HT1080 (cell line): ENCODE results near the gene FDX2. TPM values are rescaled to one million over a fixed set of nuclear protein-coding genes. Genes with fewer than 3 reads are reported as not detected.
A peak's percentile ranks its signal among the peaks of the same experiment; 100 is the strongest.

Experiments used
- DNase-seq: peaks from one replicate; pipeline ENCODE4 v3.0.0-alpha.2; 2015; ENCODE audit warnings: low read depth
- total RNA-seq: library from RNA; depleted of rRNA; stranded (reverse); fragments of >200 nt; shearing (Covaris generic); gene quantifications from 2 replicates; pipeline ENCODE4 v1.2.3, GENCODE V29; 2014

Gene FDX2
- total RNA-seq, 1 experiment from 2014 or later: 31.5 TPM

- no peak for DNase-seq
Observed at GRCh38 chr19:10333758-10334587, 18.2 kb upstream of the FDX2 start.

- DNase-seq: peak; percentile 90
Observed at GRCh38 chr19:10332965-10333757, 17.3 kb upstream of the FDX2 start, which contains the start of gene RAVER1. TSS of gene RAVER1 (minus strand) at chr19:10333529. CDS start at chr19:10333507, 22 bp downstream.

- DNase-seq: no peak
Observed at GRCh38 chr19:10332158-10332964, 16.5 kb upstream of the FDX2 start.

DNA sequence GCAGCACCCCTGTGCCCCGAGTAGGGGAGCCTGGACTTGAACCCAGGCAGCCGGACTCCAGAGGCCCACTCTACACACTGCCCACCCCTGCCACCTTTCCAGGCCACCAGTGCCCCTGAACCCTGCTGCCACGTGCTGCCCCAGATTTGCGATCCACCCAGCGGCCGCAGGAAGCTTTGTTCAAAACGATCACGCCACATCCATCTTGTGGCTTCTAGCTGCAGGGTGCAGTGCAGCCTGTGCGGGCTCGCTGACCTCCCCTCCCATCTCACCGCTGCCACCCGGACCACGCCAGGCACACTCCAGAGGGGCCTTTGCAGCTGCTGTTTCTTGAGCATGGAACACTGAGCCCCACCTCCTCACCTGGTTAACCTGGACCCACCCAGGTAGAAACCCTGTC is 13.7 kb upstream of the FDX2 start:
- no peak for DNase-seq

- no peak for DNase-seq
Observed at GRCh38 chr19:10328558-10329429, 13.0 kb upstream of the FDX2 start.

- no peak for DNase-seq
Observed at GRCh38 chr19:10327793-10328192, 12.0 kb upstream of the FDX2 start.

DNA sequence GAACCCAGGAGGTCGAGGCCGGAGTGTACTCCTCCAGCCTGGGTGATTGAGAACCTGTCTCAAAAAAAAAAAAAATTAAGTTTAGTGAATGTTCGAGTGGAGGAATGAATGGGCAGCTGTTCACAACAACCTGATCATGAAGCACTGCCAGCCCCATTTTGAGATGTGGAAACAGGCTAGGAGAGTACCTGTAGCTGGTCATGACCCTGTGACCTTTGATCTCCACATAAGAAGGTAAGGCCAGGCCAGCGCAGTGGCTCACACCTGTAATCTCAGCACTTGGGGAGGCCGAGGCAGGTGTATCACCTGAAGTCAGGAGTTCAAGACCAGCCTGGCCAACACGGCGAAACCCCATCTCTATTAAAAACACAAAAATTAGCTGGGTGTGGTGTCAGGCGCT is 9.9 kb upstream of the FDX2 start:
- no peak for DNase-seq

DNA sequence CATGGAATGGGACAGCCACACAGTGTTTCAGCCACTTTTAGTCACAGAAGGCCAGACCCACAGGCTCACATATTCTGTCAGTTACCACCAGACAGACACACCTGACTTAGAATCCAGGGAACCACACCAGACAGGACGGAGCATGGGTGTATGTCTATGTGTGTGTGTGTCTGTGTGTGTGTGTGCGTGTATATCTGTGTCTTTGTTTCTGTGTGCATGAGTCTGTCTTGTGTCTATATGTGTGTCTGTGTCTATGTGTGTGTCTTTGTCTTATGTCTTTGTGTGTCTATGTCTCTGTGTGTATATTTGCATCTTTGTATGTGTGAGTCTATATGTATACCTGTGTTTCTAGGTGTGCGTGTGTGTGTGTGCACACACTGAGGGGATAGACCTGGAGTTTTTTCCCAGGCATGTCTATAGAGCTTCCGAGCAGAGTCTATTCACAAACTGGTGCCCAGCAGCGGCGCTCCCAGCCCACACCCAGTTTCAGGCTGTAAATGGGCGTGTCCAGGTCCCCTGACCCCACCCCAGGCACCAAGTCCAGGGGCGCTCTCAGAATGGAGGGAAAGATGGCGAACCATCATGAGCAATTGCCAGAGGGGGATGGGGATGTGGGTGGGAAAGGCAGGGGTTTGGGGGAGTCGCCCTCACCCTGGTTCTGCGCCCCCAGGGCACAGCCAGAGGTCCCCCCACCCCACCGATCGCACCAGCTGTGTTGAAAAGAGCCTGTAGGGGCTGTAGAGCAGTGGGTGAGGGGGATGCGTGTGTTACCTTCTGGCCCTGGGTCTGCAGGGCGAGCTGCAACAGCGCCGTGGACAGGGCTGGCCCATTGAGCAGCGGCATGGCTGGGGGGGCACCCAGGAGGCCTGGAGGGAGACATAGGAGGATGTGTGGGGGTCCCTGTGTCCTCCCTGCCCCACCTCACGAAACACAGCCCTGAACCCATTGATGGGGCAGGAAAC is 6.3 kb upstream of the FDX2 start:
- no peak for DNase-seq

DNA sequence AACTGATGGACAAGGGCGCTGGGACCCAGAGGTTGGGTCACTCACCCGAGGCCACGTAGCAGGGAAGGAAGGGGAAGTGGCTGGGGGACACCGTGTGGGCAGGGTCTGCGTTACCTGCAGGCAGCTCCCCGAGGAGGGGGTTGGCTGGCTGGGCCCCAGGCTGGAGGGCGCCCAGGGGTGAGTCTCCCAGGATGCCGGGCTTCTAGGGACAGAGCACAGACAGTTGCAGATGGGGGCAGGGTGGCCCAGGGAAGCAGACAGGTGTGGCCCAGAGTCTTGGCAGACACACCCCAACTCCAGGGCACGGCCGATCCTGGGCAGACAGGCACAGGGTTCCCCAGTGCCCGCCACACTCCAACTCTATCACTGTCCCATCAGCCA is 5.6 kb upstream of the FDX2 start:
- no peak for DNase-seq

- no peak for DNase-seq
Observed at GRCh38 chr19:10320602-10321416, 5.0 kb upstream of the FDX2 start.

GRCh38 chr19:10318807-10319682 is 3.2 kb upstream of the FDX2 start:
- DNase-seq: no peak

DNA sequence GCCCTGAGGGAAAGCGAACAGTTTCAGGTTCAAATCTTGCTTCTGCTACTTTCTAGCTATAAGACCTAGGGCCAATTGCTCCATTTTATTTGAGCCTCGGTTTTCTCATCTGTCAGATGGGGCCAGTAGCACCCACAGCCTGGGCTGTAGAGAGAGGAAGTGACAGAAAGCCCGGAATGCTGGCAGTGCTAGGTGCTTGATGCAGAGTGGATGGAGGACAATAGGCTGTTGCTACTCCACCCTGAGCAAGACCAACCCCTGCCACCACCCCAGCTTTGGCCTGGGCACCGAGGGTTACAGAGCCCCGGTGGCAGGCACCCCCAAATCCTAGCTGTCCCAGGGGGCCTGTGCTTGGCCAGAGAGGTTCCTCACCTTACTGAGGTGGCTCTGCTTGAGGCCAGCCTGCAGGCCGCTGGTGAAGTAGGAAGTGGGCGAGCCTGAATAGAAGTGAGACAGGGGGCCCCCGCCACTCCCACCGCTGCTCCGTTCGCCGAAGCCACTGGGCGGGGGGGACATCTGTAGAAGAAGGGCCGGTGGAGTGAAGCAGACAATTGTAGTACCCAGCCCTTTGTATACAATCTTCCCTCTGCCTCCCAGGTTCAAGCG is 2.1 kb upstream of the FDX2 start:
- DNase-seq: no peak

DNA sequence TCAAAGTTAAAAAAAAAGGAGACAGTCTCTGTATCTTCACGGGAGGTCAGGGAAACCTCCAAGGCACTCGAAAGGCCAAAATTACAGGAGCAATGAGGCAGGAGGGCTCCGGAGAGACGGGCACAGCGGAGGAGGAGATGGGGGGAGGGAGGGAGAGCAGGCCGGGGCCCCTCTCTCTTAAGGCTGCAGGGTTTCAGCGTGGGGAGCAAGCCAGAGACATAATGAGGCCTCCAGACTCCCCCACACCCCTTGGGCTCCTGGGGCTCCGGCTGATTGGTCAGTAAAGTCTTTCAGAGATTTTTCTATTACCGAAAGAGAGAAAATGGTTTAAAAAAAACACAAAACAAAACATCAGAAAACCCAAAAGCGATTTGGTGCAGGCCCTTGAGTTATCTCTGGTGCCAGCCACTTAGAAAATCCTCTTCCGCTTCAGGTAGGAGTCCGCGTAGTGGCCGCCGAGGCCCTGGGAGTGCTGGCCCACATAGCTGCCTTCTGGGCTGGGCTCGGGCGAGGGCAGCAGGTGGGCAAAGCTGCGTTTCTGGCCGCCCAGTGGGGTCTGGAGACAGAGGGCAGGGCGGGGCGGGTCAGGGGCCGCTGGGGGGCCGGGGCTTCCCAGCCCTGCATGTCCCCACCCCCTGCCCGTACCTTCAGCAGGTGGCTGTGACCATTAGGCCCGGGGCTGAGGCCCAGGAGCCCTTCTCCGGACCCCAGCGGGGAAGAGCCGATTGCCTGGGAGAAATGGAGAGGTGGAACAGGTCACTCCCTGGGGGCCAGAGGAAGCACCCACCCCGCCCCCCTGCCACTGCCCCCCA is 1.4 kb upstream of the FDX2 start:
- DNase-seq: no peak

DNA sequence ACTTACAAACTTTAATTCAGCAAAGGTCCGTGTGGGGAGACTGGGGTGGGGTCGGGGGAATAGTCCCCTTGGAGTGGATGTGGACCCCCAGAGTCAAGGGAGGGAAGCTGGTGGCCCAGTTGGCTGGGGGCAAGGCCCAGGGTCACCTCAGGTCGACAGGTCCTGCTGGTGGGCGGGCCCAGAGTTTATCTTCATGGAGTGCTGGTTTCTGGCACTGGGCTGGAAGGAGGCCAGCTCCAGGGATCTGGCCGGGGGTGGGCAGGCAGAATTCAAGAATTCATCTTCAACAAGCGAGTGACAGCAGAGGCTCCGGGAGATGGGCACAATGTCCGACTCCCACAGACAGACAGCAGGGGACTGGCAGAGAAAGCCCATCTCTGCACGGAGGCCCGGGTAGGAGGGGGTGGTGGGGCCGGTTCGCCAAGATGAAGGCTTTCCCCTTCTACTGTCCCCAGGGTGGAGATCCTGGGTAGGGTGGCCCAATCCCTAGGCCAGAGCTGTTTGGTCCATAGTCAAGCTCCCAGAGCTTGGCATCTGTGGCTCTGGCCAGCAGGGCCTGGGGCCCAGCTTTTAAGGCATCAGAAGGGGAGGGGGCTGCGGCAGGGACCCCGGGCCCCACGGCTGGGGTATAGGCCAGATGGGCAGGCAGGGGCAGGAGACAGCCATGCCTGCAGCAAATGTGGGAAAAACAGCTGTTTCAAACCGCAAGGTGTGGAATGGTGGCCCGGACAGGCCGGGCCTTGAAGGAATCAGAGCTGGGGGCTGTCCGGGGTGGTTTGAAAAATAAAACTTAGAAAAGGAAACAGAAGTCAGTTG is 622 bp upstream of the FDX2 start:
- no peak for DNase-seq

DNA sequence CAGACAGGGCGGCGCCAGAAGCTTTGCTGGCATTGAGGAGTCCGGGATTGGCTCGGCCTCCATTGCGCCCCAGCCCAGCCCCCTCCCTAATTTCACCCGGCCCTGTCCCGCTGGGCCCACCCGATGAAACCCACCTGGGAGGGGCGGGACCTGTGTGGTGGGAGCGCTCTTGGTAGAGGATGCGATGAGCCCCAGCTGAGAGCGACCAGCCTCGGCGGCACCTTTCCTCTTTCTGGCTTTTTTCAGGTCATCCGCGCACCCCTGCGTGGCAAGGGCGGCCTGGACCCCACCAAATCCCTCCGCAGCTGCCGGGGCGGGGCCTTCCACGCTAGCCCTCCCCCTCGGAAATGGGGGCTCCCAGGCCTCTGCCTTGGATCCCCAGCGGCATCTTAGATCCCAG is 6.4 kb downstream of the FDX2 start, which contains the start of gene ZGLP1:
Gene ZGLP1 (minus strand): TSS at position 393 of the 400 bp plus-strand sequence.
- no peak for DNase-seq
